NT2/D1 (cell line): ENCODE measurements around the gene LSM2.
A peak's percentile ranks its signal among the peaks of the same experiment; 100 is the strongest.

Experiments
- SUZ12 ChIP-seq: IDR thresholded peaks from 2 replicates; pipeline ENCODE4 v1.6.1; 2011; ENCODE audit not compliant: insufficient read length, insufficient read depth; ENCODE audit errors: extremely low read depth
- YY1 ChIP-seq: IDR thresholded peaks from 2 replicates; pipeline ENCODE4 v1.6.1; 2011; ENCODE audit not compliant: insufficient read length, insufficient read depth
- ZNF274 ChIP-seq: IDR thresholded peaks from 2 replicates; pipeline ENCODE4 v1.6.1; 2011; ENCODE audit warnings: mild to moderate bottlenecking, low read depth, low read length

GRCh38 chr6:31834367-31835250, 27.8 kb upstream of the LSM2 start:
- TF ChIP-seq YY1 (peak; percentile 63), ZNF274 (no peak), SUZ12 (no peak)
